Panc1 (cell line): Measurements from ENCODE around the gene MKRN2. TPM values are rescaled to one million over a fixed set of nuclear protein-coding genes. Genes with fewer than 3 reads are reported as not detected.

Source experiments
- ATAC-seq: fragments of 200-7000 bp; cut with Tn5 transposase; 2 replicates; pipeline ENCODE4 v1.9.1; 2020; ENCODE audit warnings: mild to moderate bottlenecking, moderate library complexity
- BruUV-seq: library from RNA; stranded (reverse); fragments of 400-500 nt; replicated peaks from 2 replicates; lab custom pipeline; 2021; lab: Mats Ljungman, UMichigan
- CTCF ChIA-PET: fragments of 300-600 bp; sonication (Branson Sonifier 250); formaldehyde crosslinking; loops from one replicate; lab custom pipeline; 2022; ENCODE audit warnings: antibody characterized with exemption; lab: Charles Lee
- POLR2A ChIA-PET: fragments of 300-600 bp; sonication (Branson Sonifier 250); formaldehyde crosslinking; loops from one replicate; lab custom pipeline; 2022; ENCODE audit warnings: antibody characterized with exemption; lab: Charles Lee
- DNase-seq: peaks from one replicate; pipeline ENCODE4 v3.0.0-alpha.2; 2010; ENCODE audit warnings: low read depth, low spot score
- H3K27ac ChIP-seq: 2 replicates; pipeline ENCODE4 v1.5.1; 2011; ENCODE audit warnings: mild to moderate bottlenecking, low read length, inconsistent platforms
- H3K27me3 ChIP-seq: fragments of 200-500 bp; sonication (Bioruptor generic); 2 replicates; pipeline ENCODE4 v1.6.0; 2014; ENCODE audit warnings: low read length, inconsistent platforms; ENCODE audit not compliant: control insufficient read depth, insufficient read depth
- H3K36me3 ChIP-seq: fragments of 200-500 bp; sonication (Bioruptor generic); 2 replicates; pipeline ENCODE4 v1.5.1; 2014; ENCODE audit warnings: inconsistent platforms, mild to moderate bottlenecking, low read length, moderate library complexity; ENCODE audit not compliant: control insufficient read depth, insufficient read depth
- H3K4me1 ChIP-seq: 2 replicates; pipeline ENCODE4 v1.5.1; 2011; ENCODE audit warnings: inconsistent platforms, mild to moderate bottlenecking, low read length, moderate library complexity; ENCODE audit not compliant: control insufficient read depth, insufficient read depth
- H3K4me3 ChIP-seq, 2 experiments: 2 replicates each; pipeline ENCODE4 v1.5.1; 2011 to 2012; ENCODE audit warnings: low read depth in 2 of 2, low read length in 2 of 2, mild to moderate bottlenecking in 2 of 2, inconsistent platforms in 1 of 2, moderate library complexity in 1 of 2
- H3K9me3 ChIP-seq: fragments of 200-500 bp; sonication (Bioruptor generic); 2 replicates; pipeline ENCODE4 v1.5.1; 2014; ENCODE audit warnings: low read depth, mild to moderate bottlenecking, inconsistent platforms, low read length, moderate library complexity; ENCODE audit not compliant: control insufficient read depth, insufficient read depth
- POLR2AphosphoS5 ChIP-seq: IDR thresholded peaks from 2 replicates; pipeline ENCODE4 v1.6.1; 2012; ENCODE audit warnings: mild to moderate bottlenecking, low read depth, low read length, moderate library complexity
- SIN3A ChIP-seq: IDR thresholded peaks from 2 replicates; pipeline ENCODE4 v1.6.1; 2012; ENCODE audit warnings: low read depth, mild to moderate bottlenecking, low read length, moderate library complexity, borderline replicate concordance; ENCODE audit not compliant: insufficient read depth
- TCF7L2 ChIP-seq: IDR thresholded peaks from 2 replicates; pipeline ENCODE4 v1.6.1; 2011; ENCODE audit warnings: mild to moderate bottlenecking, low read depth, low read length, inconsistent platforms
- in situ Hi-C: cut with HindIII; loops from 2 replicates; pipeline ENCODE4 v1.10.0; 2016; ENCODE audit warnings: low sequenced_read_pairs, low pct_unique_long_range_greater_than_20kb
- intact Hi-C: fragments of 100-400 bp; cut with micrococcal nuclease; formaldehyde crosslinking; loops from one replicate; pipeline ENCODE4 v1.10.0; 2022; ENCODE audit not compliant: unreplicated experiment
- total RNA-seq: library from RNA; stranded (reverse); gene quantifications from one replicate; pipeline ENCODE4 v1.2.1, GENCODE V29; 2021; ENCODE audit not compliant: unreplicated experiment
- TF ChIP-seq, protein P1 (sequence below), 2 experiments: IDR thresholded peaks; 2 replicates each; pipeline ENCODE4 v1.6.1; 2011 to 2012; ENCODE audit warnings: low read depth in 2 of 2, control low read depth in 1 of 2, low read length in 1 of 2, mild to moderate bottlenecking in 1 of 2, moderate library complexity in 1 of 2; ENCODE audit not compliant: insufficient read depth in 1 of 2
- TF ChIP-seq, protein P2 (sequence below): fragments of 450-650 bp; IDR thresholded peaks from 2 replicates; pipeline ENCODE4 v1.5.1; 2017; ENCODE audit warnings: mild to moderate bottlenecking

MKRN2 gene
- total RNA-seq, 1 experiment from 2014 or later, result 19.4 TPM

DNA sequence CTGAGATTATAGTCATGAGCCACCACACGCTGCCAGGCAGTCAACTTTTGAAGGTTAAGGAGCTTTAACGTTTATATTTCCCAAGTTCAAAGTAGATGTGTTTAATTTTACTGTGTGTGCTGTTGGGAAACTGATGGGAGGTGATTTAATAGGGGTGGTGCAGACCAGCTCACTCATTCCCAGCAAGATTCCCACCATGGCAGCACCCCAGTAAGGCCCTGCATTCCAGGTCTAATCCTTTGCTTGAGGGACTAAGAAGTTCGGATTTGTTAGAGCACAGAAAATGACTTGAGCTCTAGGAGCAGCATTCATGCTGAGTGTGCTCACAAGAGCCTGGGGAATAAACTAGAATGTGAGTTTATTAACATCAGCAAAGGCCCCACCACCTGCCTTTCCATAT, 47.4 kb upstream of the MKRN2 start:
- Histone ChIP-seq H3K27me3 (no peaks in the 10 kb centered on the region), H3K27ac (no peak overlapping the region), H3K4me1 (no peaks in the 10 kb centered on the region), H3K4me3 (no peak overlapping the region), H3K9me3 (no peaks in the 10 kb centered on the region), H3K36me3 (no peaks in the 10 kb centered on the region; the same call in 1 of the 2 replicates)
- ATAC-seq, result no peak
- intact Hi-C loops (no loop called here), in situ Hi-C loops (no loop called here)
- no peak for DNase-seq
- ChIA-PET POLR2A (no interaction called here), CTCF (no interaction called here)
- no TSS peak for BruUV-seq
- no peak for TF ChIP-seq POLR2AphosphoS5
- TF ChIP-seq SIN3A, result no peak
- TF ChIP-seq, protein P1, sequence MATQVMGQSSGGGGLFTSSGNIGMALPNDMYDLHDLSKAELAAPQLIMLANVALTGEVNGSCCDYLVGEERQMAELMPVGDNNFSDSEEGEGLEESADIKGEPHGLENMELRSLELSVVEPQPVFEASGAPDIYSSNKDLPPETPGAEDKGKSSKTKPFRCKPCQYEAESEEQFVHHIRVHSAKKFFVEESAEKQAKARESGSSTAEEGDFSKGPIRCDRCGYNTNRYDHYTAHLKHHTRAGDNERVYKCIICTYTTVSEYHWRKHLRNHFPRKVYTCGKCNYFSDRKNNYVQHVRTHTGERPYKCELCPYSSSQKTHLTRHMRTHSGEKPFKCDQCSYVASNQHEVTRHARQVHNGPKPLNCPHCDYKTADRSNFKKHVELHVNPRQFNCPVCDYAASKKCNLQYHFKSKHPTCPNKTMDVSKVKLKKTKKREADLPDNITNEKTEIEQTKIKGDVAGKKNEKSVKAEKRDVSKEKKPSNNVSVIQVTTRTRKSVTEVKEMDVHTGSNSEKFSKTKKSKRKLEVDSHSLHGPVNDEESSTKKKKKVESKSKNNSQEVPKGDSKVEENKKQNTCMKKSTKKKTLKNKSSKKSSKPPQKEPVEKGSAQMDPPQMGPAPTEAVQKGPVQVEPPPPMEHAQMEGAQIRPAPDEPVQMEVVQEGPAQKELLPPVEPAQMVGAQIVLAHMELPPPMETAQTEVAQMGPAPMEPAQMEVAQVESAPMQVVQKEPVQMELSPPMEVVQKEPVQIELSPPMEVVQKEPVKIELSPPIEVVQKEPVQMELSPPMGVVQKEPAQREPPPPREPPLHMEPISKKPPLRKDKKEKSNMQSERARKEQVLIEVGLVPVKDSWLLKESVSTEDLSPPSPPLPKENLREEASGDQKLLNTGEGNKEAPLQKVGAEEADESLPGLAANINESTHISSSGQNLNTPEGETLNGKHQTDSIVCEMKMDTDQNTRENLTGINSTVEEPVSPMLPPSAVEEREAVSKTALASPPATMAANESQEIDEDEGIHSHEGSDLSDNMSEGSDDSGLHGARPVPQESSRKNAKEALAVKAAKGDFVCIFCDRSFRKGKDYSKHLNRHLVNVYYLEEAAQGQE (IDR thresholded peaks at IDR 0.05; ENCODE audit: insufficient read depth in 1 of 2, low read depth in 2 of 2, low read length in 1 of 2), result no peak
- TF ChIP-seq, protein P2, sequence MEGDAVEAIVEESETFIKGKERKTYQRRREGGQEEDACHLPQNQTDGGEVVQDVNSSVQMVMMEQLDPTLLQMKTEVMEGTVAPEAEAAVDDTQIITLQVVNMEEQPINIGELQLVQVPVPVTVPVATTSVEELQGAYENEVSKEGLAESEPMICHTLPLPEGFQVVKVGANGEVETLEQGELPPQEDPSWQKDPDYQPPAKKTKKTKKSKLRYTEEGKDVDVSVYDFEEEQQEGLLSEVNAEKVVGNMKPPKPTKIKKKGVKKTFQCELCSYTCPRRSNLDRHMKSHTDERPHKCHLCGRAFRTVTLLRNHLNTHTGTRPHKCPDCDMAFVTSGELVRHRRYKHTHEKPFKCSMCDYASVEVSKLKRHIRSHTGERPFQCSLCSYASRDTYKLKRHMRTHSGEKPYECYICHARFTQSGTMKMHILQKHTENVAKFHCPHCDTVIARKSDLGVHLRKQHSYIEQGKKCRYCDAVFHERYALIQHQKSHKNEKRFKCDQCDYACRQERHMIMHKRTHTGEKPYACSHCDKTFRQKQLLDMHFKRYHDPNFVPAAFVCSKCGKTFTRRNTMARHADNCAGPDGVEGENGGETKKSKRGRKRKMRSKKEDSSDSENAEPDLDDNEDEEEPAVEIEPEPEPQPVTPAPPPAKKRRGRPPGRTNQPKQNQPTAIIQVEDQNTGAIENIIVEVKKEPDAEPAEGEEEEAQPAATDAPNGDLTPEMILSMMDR, result no peak
- no peak for TF ChIP-seq TCF7L2

DNA sequence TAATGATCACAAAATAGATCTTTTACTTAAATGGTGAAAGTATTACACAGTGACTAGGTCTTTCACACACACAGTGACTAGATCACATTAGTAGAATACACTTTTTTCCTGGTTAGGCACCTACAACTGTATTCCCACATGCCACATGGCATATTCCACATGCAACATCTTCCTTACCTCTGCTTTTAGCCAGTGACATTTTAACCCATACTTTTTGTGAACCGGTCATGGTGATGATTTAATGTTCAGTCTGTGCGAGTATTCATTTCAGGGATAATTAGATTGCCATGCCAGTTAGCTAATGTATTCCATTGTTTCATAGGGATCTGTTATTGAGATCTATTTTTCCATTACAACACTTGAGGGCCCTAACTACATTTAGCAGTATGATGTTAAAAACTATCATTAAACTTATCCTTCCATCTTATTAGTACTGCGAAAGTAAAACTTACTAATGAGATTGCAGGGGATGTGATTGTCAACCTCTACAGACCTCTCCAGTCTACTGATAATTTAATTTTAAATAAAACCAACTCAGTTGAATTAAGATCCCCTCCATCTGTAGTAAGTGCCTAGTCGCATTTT, 44.3 kb upstream of the MKRN2 start:
- no peaks in the 10 kb centered on the region for H3K27me3 ChIP-seq
- no peaks in the 10 kb centered on the region for H3K36me3 ChIP-seq
- H3K4me3 ChIP-seq, result no peak overlapping the region
- no peaks in the 10 kb centered on the region for H3K4me1 ChIP-seq
- no peak overlapping the region for H3K27ac ChIP-seq
- ChIA-PET CTCF (no interaction called here), POLR2A (interaction anchor here (0.6 kb wide), 1 partner anchor 58 kb away, joined by 3 read pairs; no protein-coding TSS in a partner anchor)
- intact Hi-C loops (no loop called here), in situ Hi-C loops (no loop called here)
- no peak for DNase-seq
- TF ChIP-seq, protein P2, result no peak
- no peak for TF ChIP-seq TCF7L2
- TF ChIP-seq POLR2AphosphoS5, result no peak
- TF ChIP-seq SIN3A, result no peak
- TF ChIP-seq, protein P1 (IDR thresholded peaks at IDR 0.05; ENCODE audit: insufficient read depth in 1 of 2, low read depth in 2 of 2, low read length in 1 of 2), result no peak
- BruUV-seq, result no TSS peak
- ATAC-seq, result no peak
- no peaks in the 10 kb centered on the region for H3K9me3 ChIP-seq
